HG02870 (cell line): ENCODE data around the gene KYNU.
"Not testable (repeated sequence)": the region's sequence is repeated elsewhere in the genome, so short reads cannot be mapped to it uniquely, and the experiment has no call there.

ENCODE experiments used
- ATAC-seq: cut with Tn5 transposase; IDR thresholded peaks from one replicate; pipeline ENCODE4 v1.9.1; 2021; ENCODE audit warnings: mild to moderate bottlenecking, moderate library complexity; ENCODE audit not compliant: unreplicated experiment

The KYNU gene

DNA sequence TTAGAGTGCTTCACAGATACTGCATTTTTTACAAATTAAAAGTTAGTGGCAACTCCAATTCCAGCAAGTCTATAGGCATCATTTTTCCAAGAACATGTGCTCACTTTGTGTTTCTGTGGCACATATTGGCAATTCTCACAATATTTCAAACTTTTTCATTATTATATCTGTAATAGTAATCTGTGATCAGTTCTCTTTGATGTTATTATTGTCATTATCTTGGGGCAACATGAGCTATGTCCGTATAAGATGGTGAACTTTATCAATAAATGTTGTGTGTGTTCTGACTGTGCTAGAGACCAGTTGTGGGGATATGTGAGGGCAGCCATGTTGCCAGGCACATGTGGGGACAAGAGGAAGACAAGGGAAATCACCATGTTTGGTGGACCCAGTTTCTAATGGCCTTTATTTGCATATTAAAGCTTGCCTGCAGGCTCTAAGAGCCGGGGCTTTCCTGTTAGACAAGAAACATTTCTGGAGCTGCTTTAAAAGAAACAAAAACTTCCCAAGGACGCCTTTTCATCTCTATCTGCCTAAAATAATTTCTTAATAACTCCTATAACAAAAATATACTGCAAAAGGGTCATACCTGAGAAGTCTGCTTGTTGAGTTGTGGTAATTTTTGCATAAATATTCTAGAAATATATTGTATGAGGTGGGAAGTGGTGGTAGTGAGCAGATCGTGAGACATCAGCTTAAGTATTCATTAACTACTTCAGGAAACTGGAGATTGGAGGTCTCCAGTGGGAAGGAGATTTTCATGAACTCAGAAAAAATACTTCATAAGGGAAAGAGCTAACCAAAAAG, 37.2 kb downstream of the KYNU start:
- ATAC-seq = peak; percentile 99

DNA sequence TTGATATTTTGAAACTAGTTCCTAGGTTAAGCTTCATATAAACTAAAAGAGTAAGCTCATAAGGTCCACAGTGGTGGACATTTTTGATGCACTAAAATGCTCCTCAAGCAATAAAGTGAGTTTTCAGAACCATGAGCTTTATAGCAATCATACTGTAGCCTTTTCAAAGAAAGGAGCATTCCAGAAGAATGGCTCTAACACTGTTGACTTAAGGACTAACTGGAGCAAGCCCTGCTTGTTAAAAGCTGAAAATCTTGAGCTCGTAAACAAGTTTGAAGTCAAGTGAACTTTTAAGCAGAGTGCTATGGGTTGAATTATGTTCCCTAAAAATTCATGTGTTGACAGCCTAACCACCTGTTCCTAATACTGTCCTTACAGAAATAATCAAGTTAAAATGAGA, 38.0 kb downstream of the KYNU start:
- no peak for ATAC-seq

DNA sequence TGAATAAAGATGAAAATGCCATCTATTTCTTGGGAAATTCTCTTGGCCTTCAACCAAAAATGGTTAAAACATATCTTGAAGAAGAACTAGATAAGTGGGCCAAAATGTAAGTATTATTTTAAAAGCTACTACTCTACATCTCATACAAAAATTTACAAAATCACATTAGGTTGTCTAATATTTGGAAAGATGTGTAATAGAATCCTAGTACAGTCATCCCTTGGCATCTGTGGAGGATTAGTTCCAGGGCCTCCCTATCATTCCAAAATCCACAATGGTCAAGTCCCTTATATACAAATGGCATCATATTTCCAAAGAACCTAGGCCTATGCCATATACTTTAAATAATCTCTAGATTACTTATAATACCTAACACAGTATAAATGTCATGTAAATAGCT, 41.2 kb downstream of the KYNU start:
- ATAC-seq = no peak

DNA sequence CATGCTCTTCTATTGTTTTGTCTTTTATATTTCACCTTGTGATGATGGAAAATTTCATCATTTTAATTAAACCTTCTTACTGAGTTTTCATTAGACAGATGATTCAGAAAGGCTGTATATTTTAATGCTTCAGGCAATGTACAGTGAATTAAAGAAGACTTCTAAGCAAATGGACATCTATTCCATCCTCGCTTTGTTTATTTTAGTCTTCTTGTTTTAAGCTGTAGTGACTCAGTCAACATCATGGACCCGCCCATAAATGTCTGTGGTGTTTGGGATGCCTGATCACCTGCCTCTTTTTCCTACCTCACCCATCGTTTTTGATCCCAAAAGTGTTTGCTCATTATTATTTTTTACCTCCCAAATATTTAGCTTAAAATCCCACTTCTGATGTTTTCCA, 43.1 kb downstream of the KYNU start:
- ATAC-seq = no peak

DNA sequence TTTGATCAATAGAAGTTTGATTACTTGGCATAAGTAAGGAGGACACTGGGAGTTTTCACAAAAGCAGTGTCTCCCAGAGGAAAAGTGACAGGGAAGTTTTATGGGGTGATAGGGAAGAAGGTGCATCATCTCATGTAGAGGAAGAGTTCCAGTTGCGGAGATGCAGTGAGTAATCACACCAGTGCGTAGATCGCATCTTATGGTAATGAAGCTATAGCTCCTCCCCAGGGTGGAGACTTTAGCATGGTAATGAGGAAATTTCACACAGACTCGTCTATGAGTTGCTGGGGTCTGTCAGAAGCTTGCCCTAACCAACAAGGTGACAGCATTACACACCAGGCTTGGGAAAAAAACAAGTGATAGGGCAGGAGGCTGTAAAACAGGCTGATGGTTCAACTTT, 49.0 kb downstream of the KYNU start:
- ATAC-seq = no peak

DNA sequence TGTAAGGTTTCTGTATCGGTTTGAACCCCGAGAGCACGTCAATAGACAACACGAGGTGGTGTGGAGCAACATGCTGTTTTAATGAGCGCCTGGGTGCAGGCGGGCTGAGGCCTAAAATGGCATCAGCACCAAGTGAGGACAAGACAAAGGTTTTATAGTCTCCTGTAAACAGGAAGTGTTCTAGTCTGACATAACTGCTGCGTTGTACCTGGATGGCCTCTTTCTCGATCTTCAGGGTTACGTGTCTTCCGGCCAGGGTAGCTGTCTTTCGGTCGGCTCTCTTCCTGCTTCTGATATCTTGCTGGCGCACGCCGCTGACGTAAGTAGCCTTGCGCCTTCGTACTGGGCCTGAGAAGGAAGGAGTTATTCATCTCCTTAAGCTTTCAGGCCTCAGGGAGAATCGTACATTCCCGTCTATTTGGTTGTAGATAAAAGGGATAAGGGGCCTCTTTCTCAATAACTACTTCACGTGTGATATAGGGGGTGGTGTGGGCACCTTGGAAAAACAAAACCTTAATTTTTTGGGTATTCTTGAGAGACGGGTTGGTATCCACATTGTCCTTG, 53.5 kb downstream of the KYNU start:
- no peak for ATAC-seq

DNA sequence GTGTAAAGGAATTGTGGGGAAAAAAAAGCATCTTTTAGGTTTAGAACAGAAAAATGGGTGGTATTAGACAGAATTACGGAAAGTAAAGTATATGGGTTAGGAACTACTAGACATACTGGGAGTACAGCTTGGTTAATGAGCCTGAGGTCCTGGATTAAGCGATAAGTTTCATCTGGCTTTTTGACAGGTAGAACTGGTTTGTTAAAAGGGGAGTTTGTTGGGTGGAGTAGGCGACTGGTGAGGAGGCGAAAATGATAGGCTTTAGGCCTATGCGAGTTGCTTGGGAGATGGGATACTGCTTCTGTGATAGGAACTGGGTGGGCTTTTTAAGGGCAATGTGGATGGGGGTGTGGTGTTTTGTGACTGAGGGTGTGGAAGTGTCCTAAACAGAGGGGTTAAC, 56.5 kb downstream of the KYNU start:
- no peak for ATAC-seq

DNA sequence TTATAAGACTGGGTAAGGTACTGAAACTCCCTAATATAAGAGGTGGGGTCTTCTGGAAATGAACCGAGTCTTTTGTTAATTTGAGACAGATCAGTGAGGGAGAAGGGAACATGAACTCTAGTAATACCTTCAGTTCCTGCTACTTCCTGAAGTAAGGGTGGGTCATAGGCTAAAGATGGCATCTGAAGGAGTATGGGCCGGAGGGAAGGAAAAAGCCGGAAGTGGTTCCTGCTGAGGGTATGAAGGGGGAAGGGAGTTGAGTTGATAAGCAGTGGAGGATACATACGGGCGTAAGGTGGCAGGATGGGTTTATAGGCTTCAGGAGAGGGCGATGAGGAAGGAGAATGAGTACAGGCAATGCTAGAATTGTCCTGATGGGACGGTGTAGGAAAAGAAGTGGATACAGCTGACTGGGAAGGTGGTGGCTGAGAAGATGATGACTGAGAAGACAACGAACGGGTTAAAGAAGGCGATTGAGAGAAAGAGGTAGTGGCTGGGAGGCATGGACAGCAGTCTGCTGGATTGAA, 58.2 kb downstream of the KYNU start:
- no peak for ATAC-seq

DNA sequence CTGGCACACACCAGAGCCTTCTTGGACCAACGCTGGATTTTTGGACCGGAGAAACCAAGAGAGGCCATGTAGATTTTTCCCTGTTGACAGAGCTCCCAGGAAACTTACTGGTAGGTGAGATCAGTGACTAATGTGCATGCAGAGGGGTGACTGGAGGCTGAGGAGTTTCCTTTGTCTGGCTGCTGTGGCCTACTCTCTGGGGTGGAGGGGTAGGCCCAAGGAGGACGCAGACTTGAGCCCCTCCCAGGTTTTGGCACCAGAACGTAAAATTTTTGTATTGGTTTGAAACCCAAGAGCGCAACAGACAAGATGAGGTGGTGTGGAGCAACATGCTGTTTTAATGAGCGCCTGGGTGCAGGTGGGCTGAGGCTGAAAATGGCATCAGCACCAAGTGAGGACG, 59.2 kb downstream of the KYNU start:
- no peak for ATAC-seq

DNA sequence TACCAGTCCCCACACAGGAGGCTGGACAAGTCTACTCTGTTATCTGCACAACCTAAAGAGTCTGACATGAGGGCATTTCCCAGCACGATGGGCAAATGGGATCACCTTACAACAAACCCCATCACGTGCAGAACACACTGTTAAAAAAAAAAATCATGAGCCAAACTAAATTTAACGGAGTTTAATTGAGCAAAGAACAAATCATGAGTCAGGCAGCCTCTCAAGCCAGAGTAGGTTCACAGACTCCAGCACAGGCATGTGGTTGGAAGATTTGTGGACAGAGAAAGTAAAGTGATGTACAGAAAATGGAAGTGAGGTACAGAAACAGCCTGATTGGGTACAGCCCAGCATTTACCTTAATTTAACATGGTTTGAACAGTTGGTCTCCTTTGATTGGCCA, 59.9 kb downstream of the KYNU start:
- no peak for ATAC-seq

DNA sequence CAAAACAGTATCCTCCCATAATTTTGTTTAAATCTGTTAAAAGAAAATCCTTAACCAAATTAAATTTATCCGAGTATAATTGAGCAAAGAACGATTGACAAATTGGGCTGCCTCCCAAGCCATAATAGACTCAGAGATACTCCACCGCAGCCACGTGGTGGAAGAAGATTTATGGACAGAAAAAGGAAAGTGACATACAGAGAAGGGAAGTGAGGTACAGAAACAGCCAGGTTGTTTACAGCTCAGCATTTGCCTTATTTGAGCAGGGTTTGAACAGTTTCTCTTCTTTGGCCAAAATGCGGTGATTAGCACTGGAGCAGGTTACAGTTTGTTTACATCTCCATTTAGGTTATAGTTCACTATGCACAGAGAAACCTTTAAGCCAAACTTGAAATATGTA, 60.8 kb downstream of the KYNU start:
- ATAC-seq = no peak

DNA sequence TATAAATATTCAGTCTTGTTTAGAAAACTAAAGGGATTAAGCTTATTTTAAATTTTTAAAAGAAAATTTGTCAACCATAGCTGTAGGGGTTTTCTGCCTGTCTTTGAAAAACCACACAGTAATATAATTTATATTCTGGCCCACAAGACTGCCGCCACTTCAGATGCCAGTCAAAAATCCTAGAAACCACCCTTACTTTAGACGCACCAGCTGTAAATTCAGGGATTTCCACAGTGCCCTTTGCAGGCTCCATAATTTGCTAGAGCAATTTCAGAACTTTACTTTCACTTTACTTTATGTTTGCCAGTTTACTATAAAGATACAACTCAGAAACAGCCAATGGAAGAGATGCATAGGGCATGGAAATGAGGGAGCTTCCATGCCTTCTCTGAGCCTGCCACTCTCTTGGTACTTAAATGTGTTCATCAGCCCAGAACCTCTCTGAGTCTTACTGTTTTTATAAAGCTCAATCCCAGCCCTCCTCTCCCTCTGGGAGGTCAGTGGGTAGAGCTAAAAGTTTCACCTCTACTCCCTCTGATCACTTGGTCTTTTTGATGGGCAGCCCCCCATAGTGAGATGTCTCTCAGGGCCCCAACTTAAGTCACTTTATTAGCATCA, 63.3 kb downstream of the KYNU start:
- ATAC-seq = no peak

DNA sequence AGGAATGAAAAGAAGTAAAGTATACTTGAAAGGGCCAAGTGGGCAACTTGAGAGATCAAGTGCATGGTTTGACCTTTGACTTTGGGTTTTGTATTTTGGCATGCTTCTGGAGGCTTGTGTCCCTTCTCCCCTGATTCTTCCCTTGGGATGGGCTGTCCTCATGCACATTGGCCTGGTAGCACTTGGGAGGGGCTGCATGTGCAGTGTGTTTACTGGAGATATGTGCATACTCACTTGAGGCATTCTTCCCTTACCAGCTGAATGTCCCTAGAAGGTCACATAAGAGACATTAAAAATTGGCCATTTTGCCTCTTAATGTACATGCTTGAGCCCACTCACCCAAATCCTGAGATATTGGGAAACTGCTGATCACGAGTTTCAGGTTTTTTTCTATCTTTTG, 65.2 kb downstream of the KYNU start:
- no peak for ATAC-seq

DNA sequence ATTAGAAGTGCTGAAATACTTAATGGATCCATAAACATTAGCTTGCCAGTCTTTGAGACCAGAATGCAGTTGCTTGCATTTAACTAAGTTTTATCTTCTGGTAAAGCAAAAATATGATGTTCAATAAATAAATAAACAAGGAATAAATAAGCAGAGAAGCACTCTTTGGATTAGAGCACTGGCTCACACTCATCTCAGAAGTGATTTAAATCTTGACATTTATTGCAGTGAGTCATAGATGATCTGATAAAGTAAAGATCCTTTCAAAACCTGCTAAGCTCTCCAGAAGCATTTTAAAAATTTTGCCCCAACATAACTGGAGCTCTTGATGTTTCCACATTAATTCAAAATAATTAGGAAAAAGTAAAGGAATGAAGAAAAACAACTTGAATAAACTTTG, 66.8 kb downstream of the KYNU start:
- ATAC-seq = no peak

DNA sequence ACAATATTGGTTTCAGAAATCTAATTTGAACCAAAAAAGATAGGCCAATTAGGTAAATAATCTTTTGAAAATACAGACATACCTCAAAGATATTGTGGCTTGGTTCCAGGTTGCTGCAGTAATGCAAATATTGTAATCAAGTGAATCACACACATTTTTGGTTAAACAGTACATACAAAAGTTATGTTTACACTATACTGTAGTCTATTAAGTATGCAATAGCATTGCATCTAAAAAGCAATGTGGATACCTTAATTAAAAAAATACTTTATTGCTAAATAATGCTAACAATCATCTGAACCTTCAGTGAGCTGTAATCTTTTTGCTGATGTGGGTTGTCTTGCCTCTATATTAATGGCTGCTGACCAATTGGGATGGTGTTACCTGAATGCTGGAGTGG, 67.3 kb downstream of the KYNU start:
- no peak for ATAC-seq

DNA sequence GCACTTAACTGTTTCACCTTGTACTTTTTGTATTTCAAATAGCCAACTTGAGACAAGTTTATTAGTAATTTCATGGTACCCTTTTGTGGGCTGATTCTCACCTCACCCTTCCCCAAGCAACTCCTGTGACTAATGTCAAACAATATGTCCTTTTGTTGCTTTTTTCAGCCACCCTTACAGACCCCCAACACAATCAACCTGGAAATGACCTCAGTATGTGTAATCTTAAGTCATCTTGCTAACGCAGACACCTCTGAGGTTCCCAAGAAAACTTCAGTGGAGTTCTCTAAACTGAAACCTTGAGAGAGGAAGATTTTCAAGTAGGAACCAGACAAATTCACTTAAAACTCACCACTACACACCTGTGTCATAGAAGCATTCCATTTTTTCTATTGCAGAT, 69.5 kb downstream of the KYNU start:
- no peak for ATAC-seq

DNA sequence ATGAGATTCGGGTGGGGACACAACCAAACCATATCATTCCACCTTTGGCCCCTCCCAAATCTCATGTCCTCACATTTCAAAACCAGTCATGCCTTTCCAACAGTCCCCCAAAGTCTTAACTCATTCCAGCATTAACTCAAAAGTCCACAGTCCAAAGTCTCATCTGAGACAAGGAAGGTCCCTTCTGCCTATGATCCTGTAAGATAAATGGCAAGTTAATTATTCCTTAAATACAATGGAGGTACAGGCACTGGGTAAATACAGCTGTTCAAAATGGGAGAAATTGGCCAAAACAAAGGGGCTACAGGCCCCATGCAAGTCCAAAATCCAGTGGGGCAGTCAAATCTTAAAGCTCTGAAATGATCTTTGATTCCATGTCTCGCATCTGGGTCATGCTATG, 71.3 kb downstream of the KYNU start:
- ATAC-seq = not testable (repeated sequence)

DNA sequence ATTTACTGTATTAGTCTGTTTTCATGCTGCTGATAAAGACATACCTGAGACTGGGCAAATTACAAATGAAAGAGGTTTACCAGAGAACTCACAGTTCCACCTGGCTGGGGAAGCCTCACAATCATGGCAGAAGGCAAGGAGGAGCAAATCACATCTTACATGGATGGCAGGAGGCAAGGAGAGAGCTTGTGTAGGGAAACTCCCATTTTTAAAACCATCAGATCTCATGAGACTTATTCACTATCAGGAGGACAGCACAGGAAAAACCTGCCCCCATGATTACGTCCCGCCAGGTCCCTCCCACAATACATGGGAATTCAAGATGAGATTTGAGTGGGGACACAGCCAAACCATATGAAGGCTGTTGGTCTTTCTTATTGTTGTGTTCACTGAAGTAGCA, 72.9 kb downstream of the KYNU start:
- ATAC-seq = not testable (repeated sequence)

DNA sequence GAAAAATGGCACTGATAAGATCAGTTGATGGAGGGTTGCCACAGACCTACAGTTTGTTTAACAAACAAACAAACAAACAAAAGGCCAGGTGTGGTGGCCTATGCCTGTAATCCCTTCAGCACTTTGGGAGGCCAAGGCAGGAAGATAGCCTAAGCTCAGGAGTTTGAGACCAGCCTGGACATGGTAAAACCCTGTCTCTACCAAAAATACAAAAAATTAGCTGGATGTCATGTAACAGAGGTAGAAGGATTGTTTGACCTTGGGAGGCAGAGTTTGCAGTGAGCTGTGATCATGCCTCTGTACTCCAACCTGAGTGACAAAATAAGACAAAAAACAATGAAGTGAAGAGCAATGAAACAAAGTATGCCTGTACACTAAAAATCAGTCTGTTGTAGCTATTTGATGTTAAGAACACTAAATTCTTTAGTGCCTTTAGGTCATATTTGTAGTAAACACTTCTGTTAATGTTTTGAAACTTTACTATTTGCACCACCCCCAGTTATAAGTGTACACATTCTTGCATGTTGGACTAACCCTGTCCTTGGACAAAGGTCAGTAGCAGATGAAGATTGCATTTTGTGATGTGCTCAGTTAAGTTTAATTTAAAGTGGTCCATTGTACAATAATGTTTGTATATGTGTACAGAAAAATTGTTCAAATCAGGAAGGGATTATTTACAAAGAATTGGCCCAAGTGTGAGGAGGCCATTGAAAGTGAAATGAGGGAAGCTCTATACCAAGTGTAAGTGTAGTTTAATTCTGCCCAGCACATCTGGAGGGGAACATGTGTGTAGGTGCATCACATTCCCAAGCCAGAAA, 73.9 kb downstream of the KYNU start:
- ATAC-seq = no peak

DNA sequence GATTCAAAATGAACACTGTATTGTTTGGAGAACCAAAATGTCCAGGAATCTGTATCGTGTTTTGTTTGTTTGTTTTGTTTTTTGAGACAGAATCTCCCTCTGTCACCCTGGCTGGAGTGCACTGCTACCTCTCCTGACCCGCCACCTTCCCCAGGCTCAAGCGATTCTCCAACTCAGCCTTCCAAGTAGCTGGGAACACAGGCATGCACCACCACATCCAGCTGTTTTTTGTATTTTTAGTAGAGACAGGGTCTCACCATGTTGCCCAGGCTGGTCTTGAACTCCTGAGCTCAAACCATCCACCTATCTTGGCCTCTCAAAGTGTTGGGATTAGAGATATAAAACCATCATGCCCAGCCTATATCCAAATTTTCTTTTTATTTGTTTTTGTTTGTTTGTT, 74.6 kb downstream of the KYNU start:
- no peak for ATAC-seq

DNA sequence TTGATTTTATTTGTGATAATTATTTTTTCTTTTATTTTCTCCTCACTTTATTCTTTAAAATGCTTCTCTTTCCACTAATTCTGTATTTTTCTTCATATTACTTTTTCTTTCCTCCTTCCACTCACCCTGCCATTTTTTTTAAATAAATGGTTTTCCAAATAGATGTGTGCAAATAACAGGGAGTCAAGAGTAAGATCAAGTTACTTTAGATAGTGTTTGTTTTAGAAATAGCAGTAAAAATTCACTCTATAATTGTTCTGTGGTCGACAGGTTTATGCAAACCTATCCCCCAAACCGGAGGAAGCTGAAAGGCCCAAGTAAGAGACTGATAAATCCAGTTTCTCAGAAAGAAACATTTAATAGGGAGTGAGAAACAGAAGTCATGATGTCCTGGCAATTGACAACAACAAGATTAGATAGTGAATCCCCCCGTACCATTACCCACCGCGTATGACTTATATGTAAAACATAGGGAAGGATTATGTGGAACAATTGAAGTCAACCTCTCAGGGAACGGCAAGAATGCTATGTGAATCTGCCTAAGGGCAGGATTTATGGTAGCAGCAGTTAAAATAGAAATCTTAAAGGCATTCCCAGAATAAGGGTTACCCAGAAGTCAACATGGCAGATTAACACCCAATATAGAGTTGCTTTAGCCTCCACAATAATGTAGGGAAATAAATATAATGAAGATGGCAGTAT, 75.5 kb downstream of the KYNU start:
- ATAC-seq = no peak
